ELF-1 (cell line): ENCODE measurements around the gene ZNF385A.

ENCODE experiments used
- DNase-seq: peaks from one replicate; pipeline ENCODE4 v3.0.0-alpha.2; 2016; ENCODE audit warnings: low read depth, low spot score

Gene ZNF385A

GRCh38 chr12:54393743-54394142 is 9.2 kb upstream of the ZNF385A start:
- no peak for DNase-seq

GRCh38 chr12:54393207-54393609 is 8.7 kb upstream of the ZNF385A start:
- DNase-seq: no peak

- no peak for DNase-seq
Observed at GRCh38 chr12:54392485-54393206, 8.1 kb upstream of the ZNF385A start.

- DNase-seq: peak; percentile 84
Observed at GRCh38 chr12:54390668-54391551, 6.4 kb upstream of the ZNF385A start.

- DNase-seq: peak; percentile 83
Observed at GRCh38 chr12:54390176-54390667, 5.7 kb upstream of the ZNF385A start.

GRCh38 chr12:54389607-54390175 is 5.2 kb upstream of the ZNF385A start:
- no peak for DNase-seq

GRCh38 chr12:54389134-54389508 is 4.6 kb upstream of the ZNF385A start:
- DNase-seq: no peak

GRCh38 chr12:54388237-54389133 is 4.0 kb upstream of the ZNF385A start:
- DNase-seq: peak; percentile 93

GRCh38 chr12:54387114-54387467 is 2.6 kb upstream of the ZNF385A start:
- DNase-seq: no peak

GRCh38 chr12:54386403-54387113 is 2.0 kb upstream of the ZNF385A start:
- DNase-seq: no peak

- DNase-seq: peak; percentile 61
Observed at GRCh38 chr12:54385251-54385914, 850 bp upstream of the ZNF385A start.

GRCh38 chr12:54383041-54383609 is 1.4 kb downstream of the ZNF385A start:
- DNase-seq: no peak

GRCh38 chr12:54381136-54381535 is 3.4 kb downstream of the ZNF385A start:
- no peak for DNase-seq

GRCh38 chr12:54379398-54380201 is 4.9 kb downstream of the ZNF385A start:
- DNase-seq: peak; percentile 95

GRCh38 chr12:54378796-54379397 is 5.6 kb downstream of the ZNF385A start:
- DNase-seq: peak; percentile 82

GRCh38 chr12:54377797-54378515 is 6.6 kb downstream of the ZNF385A start:
- DNase-seq: no peak

GRCh38 chr12:54377007-54377406 is 7.5 kb downstream of the ZNF385A start:
- no peak for DNase-seq

GRCh38 chr12:54376596-54376995 is 7.9 kb downstream of the ZNF385A start:
- peak; percentile 50 for DNase-seq
